Fibroblast of pulmonary artery (primary cell): Measurements from ENCODE around the gene PLK3.
"Not testable (repeated sequence)": the region's sequence is repeated elsewhere in the genome, so short reads cannot be mapped to it uniquely, and the experiment has no call there.

Experiments used
- DNase-seq: peaks from one replicate; pipeline ENCODE4 v3.0.0-alpha.2; 2010; ENCODE audit warnings: low read depth
- H3K4me3 ChIP-seq: replicated peaks from 2 replicates; pipeline ENCODE4 v1.5.1; 2011; ENCODE audit warnings: low read depth, mild to moderate bottlenecking, control low read depth, low read length, moderate library complexity
- TF ChIP-seq, protein P1 (sequence below): IDR thresholded peaks from 2 replicates; pipeline ENCODE4 v1.5.1; 2011; ENCODE audit warnings: mild to moderate bottlenecking, control low read depth, low read length, inconsistent platforms; ENCODE audit errors: missing control alignments

PLK3 gene

GRCh38 chr1:44832056-44832705, 32.0 kb downstream of the PLK3 start:
- TF ChIP-seq, protein P1, sequence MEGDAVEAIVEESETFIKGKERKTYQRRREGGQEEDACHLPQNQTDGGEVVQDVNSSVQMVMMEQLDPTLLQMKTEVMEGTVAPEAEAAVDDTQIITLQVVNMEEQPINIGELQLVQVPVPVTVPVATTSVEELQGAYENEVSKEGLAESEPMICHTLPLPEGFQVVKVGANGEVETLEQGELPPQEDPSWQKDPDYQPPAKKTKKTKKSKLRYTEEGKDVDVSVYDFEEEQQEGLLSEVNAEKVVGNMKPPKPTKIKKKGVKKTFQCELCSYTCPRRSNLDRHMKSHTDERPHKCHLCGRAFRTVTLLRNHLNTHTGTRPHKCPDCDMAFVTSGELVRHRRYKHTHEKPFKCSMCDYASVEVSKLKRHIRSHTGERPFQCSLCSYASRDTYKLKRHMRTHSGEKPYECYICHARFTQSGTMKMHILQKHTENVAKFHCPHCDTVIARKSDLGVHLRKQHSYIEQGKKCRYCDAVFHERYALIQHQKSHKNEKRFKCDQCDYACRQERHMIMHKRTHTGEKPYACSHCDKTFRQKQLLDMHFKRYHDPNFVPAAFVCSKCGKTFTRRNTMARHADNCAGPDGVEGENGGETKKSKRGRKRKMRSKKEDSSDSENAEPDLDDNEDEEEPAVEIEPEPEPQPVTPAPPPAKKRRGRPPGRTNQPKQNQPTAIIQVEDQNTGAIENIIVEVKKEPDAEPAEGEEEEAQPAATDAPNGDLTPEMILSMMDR = no peak
- no peak for DNase-seq
- no peak overlapping the region for H3K4me3 ChIP-seq

DNA sequence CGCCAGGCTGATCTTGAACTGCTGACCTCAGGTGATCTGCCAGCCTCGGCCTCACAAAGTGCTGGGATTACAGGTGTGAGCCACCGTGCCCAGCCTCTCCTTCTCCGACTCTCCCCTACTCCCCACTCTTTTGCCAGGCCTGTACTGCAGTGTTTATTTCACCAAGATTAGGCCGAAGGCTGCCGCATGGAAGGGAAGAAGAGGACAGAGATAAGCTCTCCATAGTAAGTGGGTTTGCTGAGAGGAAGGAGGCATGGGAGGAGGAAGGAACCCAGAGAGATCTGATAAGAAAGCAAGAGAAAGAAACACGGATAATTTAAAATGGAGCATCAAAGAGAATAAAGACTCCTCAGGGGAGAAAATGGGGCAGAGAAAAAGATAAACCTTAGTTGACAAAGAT, 34.2 kb downstream of the PLK3 start:
- DNase-seq = no peak
- H3K4me3 ChIP-seq = no peak overlapping the region
- TF ChIP-seq, protein P1 = no peak

GRCh38 chr1:44835738-44836675, 35.8 kb downstream of the PLK3 start:
- H3K4me3 ChIP-seq = no peak overlapping the region
- TF ChIP-seq, protein P1 = peak; percentile 96
- DNase-seq = peak; percentile 91

DNA sequence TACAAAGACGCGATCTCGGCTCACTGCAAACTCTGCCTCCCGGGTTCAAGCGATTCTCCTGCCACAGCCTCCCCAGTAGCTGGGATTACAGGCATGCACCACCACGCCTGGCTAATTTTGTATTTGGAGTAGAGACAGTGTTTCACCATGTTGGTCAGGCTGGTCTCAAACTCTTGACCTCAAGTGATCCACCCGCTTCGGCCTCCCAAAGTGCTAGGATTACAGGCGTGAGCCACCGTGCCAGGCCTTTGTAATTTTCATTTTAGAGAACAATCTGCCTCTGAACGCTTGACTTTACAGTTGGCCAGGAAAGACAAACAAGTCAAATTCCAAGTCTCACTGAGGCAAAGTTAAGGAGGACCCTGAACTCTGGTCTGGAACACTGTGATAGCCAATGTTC, 38.1 kb downstream of the PLK3 start:
- DNase-seq, H3K4me3 ChIP-seq: not testable (repeated sequence)

- TF ChIP-seq, protein P1 = no peak
- H3K4me3 ChIP-seq = no peak overlapping the region
- DNase-seq = no peak
These were observed 39.4 kb downstream of the PLK3 start for GRCh38 chr1:44839576-44839975.

DNA sequence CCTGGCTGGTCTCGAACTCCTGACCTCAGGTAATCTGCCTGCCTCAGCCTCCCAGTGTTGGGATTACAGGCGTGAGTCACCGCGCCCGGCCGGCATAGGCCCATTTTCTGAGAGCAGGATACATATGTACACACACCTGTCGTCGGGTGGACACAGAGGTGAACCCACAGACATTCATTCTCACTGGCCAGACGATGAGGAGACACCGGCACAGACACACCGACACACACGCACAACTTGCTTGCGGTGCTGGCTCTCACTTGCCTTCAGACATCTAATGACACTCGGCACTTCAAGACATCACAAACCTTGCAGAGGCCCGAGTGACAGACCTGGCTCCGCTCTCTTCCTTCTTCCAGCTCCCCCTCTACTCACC, 42.3 kb downstream of the PLK3 start:
- TF ChIP-seq, protein P1 = no peak
- H3K4me3 ChIP-seq = peak overlapping the region; percentile 55

DNA sequence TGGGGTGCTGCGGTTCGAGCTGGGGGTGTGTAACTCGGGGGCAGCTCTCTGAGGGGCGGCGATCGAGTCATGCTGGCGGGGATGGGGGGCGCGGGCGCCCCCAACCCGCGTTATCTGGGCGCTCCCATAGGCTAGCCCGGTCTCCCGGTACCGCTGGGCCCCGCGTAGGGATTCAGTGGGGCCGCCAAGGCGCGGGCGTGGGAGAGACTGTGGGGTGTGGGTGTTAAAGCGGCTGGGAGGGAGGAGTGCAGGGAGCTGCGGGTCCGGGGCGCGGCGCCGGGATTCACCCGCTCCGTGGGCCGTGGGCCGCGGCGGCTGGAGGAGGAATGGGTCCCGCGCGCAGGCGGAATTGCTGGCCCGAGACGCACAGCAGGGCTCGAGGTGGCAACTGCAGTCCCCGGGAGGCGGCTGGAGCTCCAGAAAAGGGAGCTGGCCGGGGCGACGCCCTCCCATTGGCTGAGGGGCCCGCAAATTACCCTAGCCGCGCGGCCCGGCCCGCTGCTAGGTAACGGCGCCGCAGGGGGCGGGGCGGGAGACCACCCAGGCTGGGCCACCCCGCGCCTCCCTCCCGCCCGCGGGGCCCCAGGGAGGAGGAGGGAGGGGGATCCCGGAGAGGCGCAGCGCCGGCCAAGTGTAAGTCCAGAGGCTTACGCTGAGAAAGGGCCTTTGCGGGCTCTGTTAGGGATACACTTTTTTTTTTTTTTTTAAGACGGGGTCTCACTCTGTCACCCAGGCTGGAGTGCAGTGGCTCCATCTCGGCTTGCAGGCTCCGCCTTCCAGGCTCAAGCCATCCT, 42.9 kb downstream of the PLK3 start, which contains the start of gene PTCH2:
Gene PTCH2 (minus strand): TSS at position 392 of the 794 bp plus-strand sequence. CDS start 321 bp downstream, at position 71.
- DNase-seq = peak; percentile 67
- TF ChIP-seq, protein P1 = no peak
- H3K4me3 ChIP-seq = peak within 1 kb of the TSS; percentile 55

More for the DNA sequence above, 42.3 kb downstream of the PLK3 start:
- no peak for DNase-seq
